Endometrial microvascular endothelial cells (primary cell): ENCODE results near the gene TMPRSS3. TPM values are rescaled to one million over a fixed set of nuclear protein-coding genes. Genes with fewer than 3 reads are reported as not detected.

ENCODE experiments used
- in situ Hi-C: cut with HindIII; loops from 2 replicates; pipeline ENCODE4 v1.10.0; 2017; ENCODE audit warnings: low sequenced_read_pairs, low pct_unique_long_range_greater_than_20kb; ENCODE audit errors: inconsistent ontology term
- total RNA-seq: library from RNA; depleted of rRNA; stranded (reverse); fragments of >200 nt; gene quantifications from one replicate; pipeline ENCODE4 v1.2.3, GENCODE V29; 2015; ENCODE audit errors: inconsistent ontology term

The TMPRSS3 gene
- total RNA-seq, 1 donor from 2014 or later, result not detected

- in situ Hi-C loops, result no loop called here
These were observed 33.2 kb downstream of the TMPRSS3 start for GRCh38 chr21:42362700-42363099.

GRCh38 chr21:42362198-42362597 is 33.7 kb downstream of the TMPRSS3 start:
- in situ Hi-C loops, result no loop called here

GRCh38 chr21:42361286-42361685 is 34.6 kb downstream of the TMPRSS3 start:
- in situ Hi-C loops, result no loop called here

GRCh38 chr21:42360317-42360716 is 35.5 kb downstream of the TMPRSS3 start:
- in situ Hi-C loops, result no loop called here

GRCh38 chr21:42358937-42359336 is 36.9 kb downstream of the TMPRSS3 start:
- in situ Hi-C loops, result no loop called here

- in situ Hi-C loops, result no loop called here
These were observed 37.6 kb downstream of the TMPRSS3 start for GRCh38 chr21:42358261-42358660.

- in situ Hi-C loops, result no loop called here
These were observed 38.5 kb downstream of the TMPRSS3 start for GRCh38 chr21:42357307-42357706.

GRCh38 chr21:42356650-42357049 is 39.2 kb downstream of the TMPRSS3 start:
- in situ Hi-C loops, result no loop called here

- in situ Hi-C loops, result no loop called here
These were observed 39.8 kb downstream of the TMPRSS3 start for GRCh38 chr21:42356046-42356445.

GRCh38 chr21:42353623-42354022 is 42.2 kb downstream of the TMPRSS3 start:
- in situ Hi-C loops, result no loop called here

- in situ Hi-C loops, result no loop called here
These were observed 43.3 kb downstream of the TMPRSS3 start for GRCh38 chr21:42352441-42353095.

- in situ Hi-C loops, result no loop called here
These were observed 44.0 kb downstream of the TMPRSS3 start for GRCh38 chr21:42351626-42352440.

GRCh38 chr21:42350927-42351426 is 44.9 kb downstream of the TMPRSS3 start, which contains the start of gene TFF2:
TSS of gene TFF2 (minus strand) at chr21:42350994. CDS start at chr21:42350957, 37 bp downstream.
- in situ Hi-C loops, result no loop called here

- in situ Hi-C loops, result no loop called here
These were observed 45.4 kb downstream of the TMPRSS3 start for GRCh38 chr21:42350318-42350910.

- in situ Hi-C loops, result no loop called here
These were observed 46.2 kb downstream of the TMPRSS3 start for GRCh38 chr21:42349420-42350317.

GRCh38 chr21:42348762-42349161 is 47.1 kb downstream of the TMPRSS3 start:
- in situ Hi-C loops, result no loop called here

GRCh38 chr21:42347601-42348327 is 48.1 kb downstream of the TMPRSS3 start:
- in situ Hi-C loops, result no loop called here
